ENCODE data around the gene MYL3.

The MYL3 gene

GRCh38 chr3:46884929-46885328, 21.7 kb upstream of the MYL3 start:
- ChIA-PET CTCF (no interaction called here), POLR2A (ENCODE audit: low non-redundant PET) (no interaction called here)
- TF ChIP-seq CTCF (conservative IDR thresholded peaks at IDR 0.05; ENCODE audit: low read depth) = no peak
- H3K27ac ChIP-seq = no peak overlapping the region
- no peak for DNase-seq (ENCODE audit: low spot score)

DNA sequence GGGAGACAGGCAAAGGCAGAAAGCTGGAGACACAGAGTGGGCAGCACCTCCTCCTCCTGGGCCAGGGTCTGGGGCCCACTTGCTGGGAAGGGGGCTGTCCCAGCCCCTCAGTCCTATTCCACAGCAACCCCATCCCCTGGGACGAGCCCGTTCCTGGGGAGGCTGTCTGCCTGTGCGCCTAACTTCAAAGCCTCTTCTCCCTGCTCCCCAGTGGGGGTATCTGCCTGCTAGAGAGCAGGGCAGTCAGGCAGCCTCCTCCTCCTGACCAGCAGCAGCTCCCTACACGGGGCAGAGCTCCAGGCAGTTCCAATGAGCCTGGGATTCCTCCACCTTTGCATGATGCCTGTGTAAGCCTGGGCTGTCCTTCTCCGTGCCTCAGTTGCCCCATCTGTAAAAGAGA, 21.2 kb upstream of the MYL3 start:
- no peak overlapping the region for H3K27ac ChIP-seq
- DNase-seq (ENCODE audit: low spot score) = no peak
- ChIA-PET POLR2A (ENCODE audit: low non-redundant PET) (no interaction called here), CTCF (interaction anchor here (0.6 kb wide), 1 partner anchor 36 kb away, joined by 3 read pairs; no protein-coding TSS in a partner anchor)
- no peak for TF ChIP-seq CTCF (conservative IDR thresholded peaks at IDR 0.05; ENCODE audit: low read depth)

GRCh38 chr3:46883830-46884185, 20.6 kb upstream of the MYL3 start:
- no peak for TF ChIP-seq CTCF (conservative IDR thresholded peaks at IDR 0.05; ENCODE audit: low read depth)
- POLR2A ChIA-PET (ENCODE audit: low non-redundant PET) = no interaction called here
- CTCF ChIA-PET = interaction anchor here (0.6 kb wide), 1 partner anchor 35 kb away, joined by 3 read pairs; no protein-coding TSS in a partner anchor
- no peak for DNase-seq (ENCODE audit: low spot score)
- H3K27ac ChIP-seq = no peak overlapping the region

DNA sequence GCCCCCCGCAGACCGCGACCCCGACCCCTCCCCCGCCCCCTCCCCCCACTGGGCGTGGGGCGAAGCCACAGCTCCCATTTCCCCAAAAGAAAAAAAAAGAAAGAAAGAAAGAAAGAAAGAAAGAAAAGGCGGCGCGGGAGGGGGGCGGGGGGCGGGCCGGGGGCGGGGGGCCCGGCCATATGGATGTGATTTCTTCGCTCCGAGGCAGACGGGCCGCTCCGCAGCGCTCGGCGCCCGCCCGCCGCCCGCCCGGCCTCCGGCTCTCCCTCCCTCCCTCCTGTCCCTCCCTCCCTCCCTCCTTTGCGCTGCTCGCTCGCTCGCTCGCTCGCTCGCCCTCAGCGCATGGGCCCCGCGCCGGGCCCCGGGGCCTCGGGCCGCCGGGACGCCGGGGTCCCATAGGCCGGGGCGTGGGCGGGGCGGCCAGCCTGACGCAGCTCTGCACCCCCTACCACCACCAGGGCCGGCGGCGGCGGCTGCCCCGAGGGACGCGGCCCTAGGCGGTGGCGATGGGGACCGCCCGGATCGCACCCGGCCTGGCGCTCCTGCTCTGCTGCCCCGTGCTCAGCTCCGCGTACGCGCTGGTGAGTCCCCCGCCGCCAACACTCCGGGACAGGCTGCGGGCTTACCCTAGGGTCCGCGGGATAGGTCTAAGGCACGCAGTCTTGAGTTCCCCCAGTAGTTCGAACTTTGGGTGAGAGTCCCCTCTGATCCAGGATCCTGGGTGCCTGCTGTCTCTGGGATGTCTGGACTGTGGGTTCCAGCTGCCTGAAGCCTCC, 20.0 kb upstream of the MYL3 start:
- ChIA-PET CTCF (interaction anchor here (0.6 to 1.2 kb wide), 2 partner anchors 12 to 60 kb away, joined by 3 read pairs; no protein-coding TSS in a partner anchor), POLR2A (ENCODE audit: low non-redundant PET) (no interaction called here)
- no peak for TF ChIP-seq CTCF (conservative IDR thresholded peaks at IDR 0.05; ENCODE audit: low read depth)
- no peak overlapping the region for H3K27ac ChIP-seq
- no peak for DNase-seq (ENCODE audit: low spot score)

DNA sequence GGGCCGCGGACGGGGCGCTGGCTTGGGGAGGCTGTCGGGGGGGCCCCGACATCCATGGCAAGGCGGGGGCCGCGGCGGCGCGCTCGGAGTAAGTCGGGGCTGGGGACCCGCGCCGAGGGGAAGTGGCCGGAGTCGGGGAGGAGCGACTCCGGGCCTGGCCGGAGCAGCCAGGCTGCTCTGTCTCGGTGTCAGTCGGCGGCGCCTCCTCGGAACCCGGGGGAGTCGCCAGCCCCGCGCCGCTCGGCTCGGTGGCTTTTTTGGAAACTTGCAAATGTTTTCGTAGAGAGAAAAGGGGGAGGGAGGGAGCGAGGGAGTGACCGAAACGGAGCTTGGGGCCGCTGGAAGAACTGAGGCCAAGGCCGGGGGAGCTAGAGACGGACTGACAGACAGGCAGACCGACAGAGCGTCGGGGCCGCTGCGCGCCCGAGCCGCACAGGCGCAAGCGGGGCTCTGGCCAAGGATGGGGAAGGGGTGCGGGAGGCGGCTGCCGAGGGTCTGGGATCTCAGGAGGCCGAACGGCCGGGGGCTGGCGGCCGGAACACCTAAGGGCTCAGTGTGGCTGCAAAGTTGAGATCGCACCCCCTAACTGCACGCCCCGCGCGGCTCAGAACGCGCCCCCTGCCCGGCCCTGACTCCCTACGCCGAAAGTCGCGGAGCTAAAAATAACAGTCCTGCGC, 19.3 kb upstream of the MYL3 start:
- TF ChIP-seq CTCF (conservative IDR thresholded peaks at IDR 0.05; ENCODE audit: low read depth) = no peak
- no peak for DNase-seq (ENCODE audit: low spot score)
- ChIA-PET CTCF (interaction anchor here (0.6 to 1.2 kb wide), 5 partner anchors 12 to 282 kb away, joined by 3 to 4 read pairs (median 3); partner anchors contain the start of gene SETD2), POLR2A (ENCODE audit: low non-redundant PET) (no interaction called here)
- no peak overlapping the region for H3K27ac ChIP-seq

GRCh38 chr3:46881596-46882376, 18.5 kb upstream of the MYL3 start:
- POLR2A ChIA-PET (ENCODE audit: low non-redundant PET) = no interaction called here
- DNase-seq (ENCODE audit: low spot score) = no peak
- no peak overlapping the region for H3K27ac ChIP-seq
- CTCF ChIA-PET = interaction anchor here (0.6 to 1.2 kb wide), 4 partner anchors 13 to 282 kb away, joined by 3 to 4 read pairs (median 3); partner anchors contain the start of gene SETD2
- no peak for TF ChIP-seq CTCF (conservative IDR thresholded peaks at IDR 0.05; ENCODE audit: low read depth)

Measured in RWPE1 (cell line).